ENCODE data around the gene ANO10.
"Not testable (repeated sequence)": the region's sequence is repeated elsewhere in the genome, so short reads cannot be mapped to it uniquely, and the experiment has no call there.

ANO10 gene

DNA sequence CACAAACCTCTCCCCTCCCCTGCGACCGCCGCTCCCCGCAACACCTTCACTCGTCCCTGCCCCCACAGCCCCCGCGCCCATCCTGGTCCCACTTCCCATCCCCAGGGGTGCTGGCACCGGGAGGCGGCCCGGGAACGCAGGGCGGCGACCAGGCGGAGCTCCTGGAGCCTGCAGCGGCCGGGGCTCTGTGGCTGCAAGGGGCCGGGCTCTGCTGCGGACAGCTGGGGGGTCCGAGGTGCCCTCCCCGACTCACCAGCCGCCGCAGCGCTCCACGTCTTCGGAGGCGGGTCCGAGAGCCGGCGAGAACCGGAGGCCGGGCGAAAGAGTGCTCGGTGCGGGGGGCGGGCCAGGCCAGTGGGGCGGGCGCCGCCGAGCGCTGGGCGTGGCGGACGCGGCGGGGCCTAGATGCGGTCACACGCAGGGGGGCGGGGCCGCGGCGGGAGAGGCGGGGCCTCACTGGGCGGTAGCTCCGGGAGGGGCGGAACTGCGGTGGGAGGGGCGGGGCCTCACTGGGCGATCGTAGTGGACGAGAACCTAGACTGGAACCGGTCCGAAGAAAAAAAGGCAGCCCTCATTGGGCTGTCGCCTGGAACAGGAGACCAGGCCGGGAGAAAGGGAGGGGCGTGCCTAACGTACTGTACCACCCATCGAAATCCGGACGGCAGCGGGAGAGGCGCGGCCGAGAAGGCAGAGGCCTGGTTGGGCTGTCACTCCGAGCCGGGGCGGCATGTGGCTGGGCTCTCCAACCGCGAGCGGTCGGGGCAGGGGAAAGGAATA is at the start of gene ANO10:
Gene ANO10, minus strand, starts transcription at position 356 of the 777 bp plus-strand sequence. CDS start 16,159 bp downstream, outside the sequence.
- DNase-seq, result peak; percentile 95

GRCh38 chr3:43670635-43671522 is 49.1 kb upstream of the ANO10 start:
- DNase-seq, result no peak

DNA sequence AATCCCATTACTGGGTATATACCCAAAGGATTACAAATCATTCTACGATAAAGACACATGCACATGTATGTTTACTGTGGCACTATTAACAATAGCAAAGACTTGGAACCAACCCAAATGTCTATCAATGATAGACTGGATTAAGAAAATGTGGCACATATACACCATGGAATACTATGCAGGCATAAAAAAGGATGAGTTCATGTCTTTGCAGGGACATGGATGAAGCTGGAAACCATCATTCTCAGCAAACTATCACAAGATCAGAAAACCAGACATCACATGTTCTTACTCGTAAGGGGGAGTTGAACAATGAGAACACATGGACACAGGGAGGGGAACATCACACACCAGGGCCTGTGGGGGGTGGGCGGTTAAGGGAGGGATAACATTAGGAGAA is 43.2 kb upstream of the ANO10 start:
- DNase-seq, result not testable (repeated sequence)

- DNase-seq, result not testable (repeated sequence)
Measured at GRCh38 chr3:43661376-43661775, 39.6 kb upstream of the ANO10 start.

GRCh38 chr3:43659250-43659880 is 37.6 kb upstream of the ANO10 start:
- no peak for DNase-seq

DNA sequence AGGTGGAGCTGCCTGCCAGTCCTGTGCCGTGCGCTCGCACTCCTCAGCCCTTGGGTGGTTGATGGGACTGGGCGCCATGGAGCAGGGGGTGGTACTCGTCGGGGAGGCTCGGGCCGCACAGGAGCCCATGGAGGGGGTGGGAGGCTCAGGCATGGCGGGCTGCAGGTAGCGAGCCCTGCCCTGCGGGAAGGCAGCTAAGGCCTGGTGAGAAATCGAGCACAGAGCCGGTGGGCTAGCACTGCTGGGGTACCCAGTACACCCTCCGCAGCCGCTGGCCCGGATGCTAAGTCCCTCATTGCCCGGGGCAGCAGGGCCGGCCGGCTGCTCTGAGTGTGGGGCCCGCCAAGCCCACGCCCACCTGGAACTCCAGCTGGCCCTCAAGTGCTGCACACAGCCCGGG is 34.6 kb upstream of the ANO10 start:
- DNase-seq, result not testable (repeated sequence)

- no peak for DNase-seq
Measured at GRCh38 chr3:43650345-43650744, 28.5 kb upstream of the ANO10 start.

DNA sequence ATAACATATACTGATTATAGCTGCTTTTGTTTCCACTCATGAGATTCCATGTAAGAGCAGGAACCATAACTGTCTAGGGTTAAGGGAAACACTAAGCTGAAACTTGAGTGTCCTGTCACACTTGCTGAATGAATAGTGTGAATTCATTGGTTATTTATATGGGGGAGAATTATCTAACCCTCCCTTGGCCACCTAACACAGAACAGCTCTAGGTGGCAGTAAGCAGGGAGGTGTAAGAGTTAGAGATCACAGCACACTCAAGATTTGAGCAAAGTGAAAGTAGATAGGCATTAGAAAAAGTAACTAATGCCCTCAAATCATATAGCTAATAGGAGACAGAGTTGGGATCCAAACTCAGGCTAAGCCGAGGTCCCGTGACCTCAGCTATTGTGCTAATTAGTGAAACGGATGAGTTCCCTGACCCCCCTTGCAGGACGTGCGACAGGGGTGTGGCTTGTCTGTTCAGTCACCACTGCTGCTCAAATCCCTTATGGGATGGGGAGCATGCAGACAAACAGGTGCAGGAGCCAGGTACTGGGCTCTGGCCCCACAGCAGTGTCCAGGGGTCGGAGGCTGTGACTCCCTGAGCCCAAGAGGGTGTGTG is 27.7 kb upstream of the ANO10 start:
- DNase-seq, result no peak

DNA sequence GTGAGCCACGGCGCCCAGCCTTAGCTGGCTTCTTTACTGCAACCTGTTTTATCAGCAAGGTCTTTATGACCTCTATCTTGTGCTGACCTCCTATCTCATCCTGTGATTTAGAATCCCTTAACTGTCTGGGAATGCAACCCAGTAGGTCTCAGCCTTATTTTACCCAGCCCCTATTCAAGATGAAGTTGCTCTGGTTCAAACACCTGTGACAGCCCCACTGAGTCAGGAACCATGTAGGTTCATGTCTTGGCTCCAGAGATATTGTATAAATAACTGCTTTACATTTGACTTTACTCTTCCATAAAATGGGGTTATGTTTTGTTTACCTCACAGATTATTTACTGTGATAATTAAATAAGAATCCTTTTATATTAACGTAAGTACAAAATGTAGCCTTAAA is 27.1 kb upstream of the ANO10 start:
- no peak for DNase-seq

DNA sequence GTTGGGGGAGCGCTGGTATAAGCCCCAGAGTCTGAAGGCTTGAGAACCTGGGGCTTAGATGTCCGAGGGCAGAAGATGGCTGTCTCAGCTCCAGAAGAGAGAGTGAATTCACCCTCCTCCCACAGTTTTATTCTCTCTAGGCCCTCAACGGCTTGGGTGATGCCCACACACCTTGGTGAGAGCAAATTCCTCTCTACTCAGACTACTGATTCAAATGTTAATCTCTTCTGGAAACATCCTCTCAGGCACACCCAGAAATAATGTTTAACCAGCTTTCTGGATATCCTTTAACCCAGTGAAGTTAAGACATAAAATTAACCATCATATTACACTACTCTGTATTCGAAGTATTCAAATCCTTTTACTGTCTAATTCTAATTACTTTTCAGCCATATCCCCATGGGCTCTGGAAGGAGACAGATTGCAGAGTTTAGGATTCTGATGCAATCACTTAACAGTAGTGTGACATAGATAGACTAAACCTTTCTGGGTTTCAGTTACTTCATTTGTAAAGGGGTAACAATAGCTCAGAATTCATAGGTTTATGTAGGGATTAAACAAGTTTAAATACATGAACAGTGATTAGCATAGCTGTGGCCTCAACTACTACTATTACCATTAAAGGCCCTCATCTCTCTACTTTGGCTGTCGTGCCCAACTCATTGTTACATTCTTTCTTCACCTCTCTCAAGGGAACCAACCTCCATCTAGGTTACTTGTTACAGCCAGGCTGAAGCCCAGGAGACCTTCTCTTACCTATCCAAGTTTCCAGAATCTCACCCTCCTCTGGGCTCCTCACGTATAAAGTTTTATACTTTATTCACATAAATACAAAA is 25.7 kb upstream of the ANO10 start:
- DNase-seq, result no peak

- no peak for DNase-seq
Measured at GRCh38 chr3:43644443-43644842, 22.6 kb upstream of the ANO10 start.

DNA sequence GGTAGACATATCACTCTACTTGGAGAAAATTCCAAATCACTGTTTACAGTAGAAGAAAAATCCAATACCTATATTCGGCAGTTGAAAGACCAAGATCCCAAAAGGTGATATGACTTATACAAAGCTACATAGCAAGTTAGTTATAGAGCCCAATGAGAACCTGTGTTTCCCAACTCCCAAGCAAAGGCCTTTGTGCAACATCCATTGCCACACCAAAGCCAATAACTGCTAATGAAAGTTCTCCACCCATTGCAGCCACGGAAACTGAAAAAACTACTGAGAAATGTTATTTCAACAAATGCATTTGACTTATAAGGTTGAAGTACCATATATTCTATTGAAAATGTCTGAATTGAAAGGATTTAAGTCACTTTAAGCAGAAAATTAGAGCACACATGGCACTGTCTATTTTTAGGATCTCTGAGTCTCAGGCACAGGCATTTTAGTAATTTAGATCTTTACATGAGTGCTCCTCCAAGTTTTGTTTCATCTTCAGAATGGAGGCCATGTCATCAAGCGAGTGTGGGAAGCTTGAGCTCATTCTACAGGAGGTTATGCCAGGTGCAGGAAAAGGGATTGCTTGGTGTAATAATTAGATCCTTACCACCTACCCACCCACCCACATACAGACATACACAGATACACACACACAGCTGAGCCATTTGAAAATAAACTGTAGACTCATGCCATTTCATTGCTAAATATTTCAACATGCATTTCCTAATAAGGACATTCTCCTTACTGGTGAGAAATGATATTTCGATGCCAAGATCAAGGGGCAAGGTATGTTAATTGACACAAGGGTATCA is 19.7 kb upstream of the ANO10 start:
- DNase-seq, result no peak

DNA sequence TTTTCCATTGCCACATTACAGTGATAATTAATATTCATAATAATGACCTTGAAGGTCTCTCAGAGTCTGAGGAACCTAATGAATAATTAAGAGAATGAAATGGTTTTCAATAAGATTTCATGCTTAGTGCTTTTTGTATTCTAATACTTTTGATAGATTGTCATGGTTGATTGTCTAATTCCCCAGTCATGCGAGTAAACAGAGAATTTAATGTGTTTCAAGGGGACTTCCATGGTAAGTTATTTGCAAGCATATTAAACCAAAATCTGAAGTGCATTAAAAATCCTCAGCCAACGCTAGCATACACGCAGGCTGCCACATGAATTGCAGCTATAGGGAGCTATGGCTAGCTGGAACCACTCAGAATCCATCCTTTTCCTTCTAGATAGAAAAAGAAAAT is 18.9 kb upstream of the ANO10 start:
- no peak for DNase-seq

GRCh38 chr3:43638594-43639447 is 17.0 kb upstream of the ANO10 start:
- DNase-seq, result peak; percentile 5

GRCh38 chr3:43637702-43638101 is 15.9 kb upstream of the ANO10 start:
- DNase-seq, result no peak

DNA sequence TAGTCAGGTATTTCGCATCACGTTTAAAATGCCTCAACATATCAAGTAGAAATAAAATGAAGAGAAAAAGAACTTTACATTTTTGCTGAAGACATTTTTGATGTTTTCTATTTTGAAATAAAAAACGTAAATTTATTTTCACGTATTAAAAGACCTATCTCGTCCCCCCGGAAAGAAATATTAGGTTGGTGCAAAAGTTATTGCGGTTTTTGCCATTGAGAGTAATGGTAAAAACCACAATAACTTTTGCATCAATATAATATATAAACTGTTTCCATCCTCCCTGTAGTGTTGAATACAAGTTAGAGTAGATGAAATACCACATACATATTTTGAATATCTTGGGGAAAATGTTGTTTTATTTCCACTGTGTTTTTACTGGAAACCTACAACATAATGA is 11.2 kb upstream of the ANO10 start:
- DNase-seq, result no peak

DNA sequence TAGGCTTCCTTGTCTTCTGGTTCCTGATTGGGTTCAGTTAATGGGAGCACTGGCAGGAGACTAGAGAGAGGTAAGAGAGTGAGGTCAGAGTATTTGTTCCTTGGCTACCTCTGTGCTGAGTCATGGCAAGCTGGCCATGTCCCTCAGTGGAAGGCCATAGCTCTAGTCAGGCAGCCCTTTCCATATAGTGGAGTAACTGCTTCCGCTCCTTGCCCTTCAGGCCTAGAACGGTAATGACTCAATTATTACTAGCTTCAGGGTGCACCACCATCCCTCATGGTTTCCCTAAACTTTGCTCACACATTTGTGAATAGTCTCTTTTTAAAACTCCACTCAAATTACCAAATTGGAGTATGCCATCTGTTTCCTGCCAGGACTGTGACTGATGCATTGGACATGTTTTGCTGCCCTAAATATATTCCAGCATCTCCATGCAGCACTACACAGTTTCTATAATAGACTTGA is 10.5 kb upstream of the ANO10 start:
- DNase-seq, result no peak

GRCh38 chr3:43629741-43630140 is 7.9 kb upstream of the ANO10 start:
- no peak for DNase-seq

GRCh38 chr3:43629257-43629656 is 7.4 kb upstream of the ANO10 start:
- DNase-seq, result no peak

DNA sequence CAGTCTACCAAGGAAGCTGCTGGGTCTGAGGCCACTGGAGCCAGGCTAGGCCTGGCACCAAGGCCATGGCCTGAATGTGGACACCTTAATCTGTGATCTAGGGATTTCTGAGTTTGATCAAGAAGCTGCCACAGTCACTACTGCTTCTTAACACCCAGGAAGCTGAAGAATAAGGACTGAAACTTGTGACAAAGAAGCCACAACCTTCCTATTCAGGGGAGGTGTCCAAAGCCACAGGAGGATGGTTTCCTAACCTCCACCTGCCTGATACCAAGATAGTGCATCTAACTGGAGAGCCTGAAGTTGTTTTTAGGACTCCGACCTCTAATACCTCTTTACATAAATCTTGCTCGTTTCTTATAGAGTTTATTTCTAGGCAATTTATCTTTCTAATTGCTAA is 5.5 kb upstream of the ANO10 start:
- no peak for DNase-seq

Measured in activated T-cell treated with anti-CD3 and anti-CD28 coated beads for 4 hours (primary cell).